IPS-15b (cell line): Measurements from ENCODE around the gene MPP4.

Source experiments
- H3K27me3 ChIP-seq: one replicate; pipeline ENCODE4 v1.6.1; 2013; ENCODE audit warnings: low read length; ENCODE audit not compliant: control insufficient read depth, insufficient read depth
- H3K36me3 ChIP-seq: one replicate; pipeline ENCODE4 v1.6.1; 2013; ENCODE audit warnings: low read length; ENCODE audit not compliant: control insufficient read depth, insufficient read depth
- H3K4me1 ChIP-seq: one replicate; pipeline ENCODE4 v1.6.1; 2013; ENCODE audit warnings: mild to moderate bottlenecking, low read length; ENCODE audit not compliant: control insufficient read depth, insufficient read depth
- H3K4me3 ChIP-seq: one replicate; pipeline ENCODE4 v1.5.1; 2013; ENCODE audit warnings: low read depth, low read length
- H3K9ac ChIP-seq: one replicate; pipeline ENCODE4 v1.6.1; 2013; ENCODE audit warnings: low read depth, mild to moderate bottlenecking, low read length
- H3K9me3 ChIP-seq: one replicate; pipeline ENCODE4 v1.6.1; 2013; ENCODE audit warnings: mild to moderate bottlenecking, low read length; ENCODE audit not compliant: control insufficient read depth, insufficient read depth

The MPP4 gene

GRCh38 chr2:201698588-201699226, at the start of gene MPP4:
Gene MPP4, minus strand, starts transcription at chr2:201698644. Its CDS starts 4,690 bp downstream, at chr2:201693954.
- H3K4me3 ChIP-seq: no peak within 1 kb of the TSS
- no peak within 1 kb of the TSS for H3K9ac ChIP-seq
- H3K27me3 ChIP-seq: no peaks in the 10 kb centered on the region
- H3K36me3 ChIP-seq: peaks cover 2% of the 10 kb centered on the region
- no peaks in the 10 kb centered on the region for H3K9me3 ChIP-seq
- peaks cover 33% of the 10 kb centered on the region for H3K4me1 ChIP-seq

GRCh38 chr2:201746551-201746950, 48.1 kb upstream of the MPP4 start:
- no peak overlapping the region for H3K4me3 ChIP-seq
- H3K9me3 ChIP-seq: no peaks in the 10 kb centered on the region
- H3K4me1 ChIP-seq: no peaks in the 10 kb centered on the region
- H3K27me3 ChIP-seq: no peaks in the 10 kb centered on the region
- no peak overlapping the region for H3K9ac ChIP-seq
- peaks cover 2% of the 10 kb centered on the region for H3K36me3 ChIP-seq

GRCh38 chr2:201735486-201735885, 37.0 kb upstream of the MPP4 start:
- no peak overlapping the region for H3K4me3 ChIP-seq
- H3K4me1 ChIP-seq: no peaks in the 10 kb centered on the region
- no peaks in the 10 kb centered on the region for H3K9me3 ChIP-seq
- H3K9ac ChIP-seq: no peak overlapping the region
- H3K36me3 ChIP-seq: no peaks in the 10 kb centered on the region
- no peaks in the 10 kb centered on the region for H3K27me3 ChIP-seq

GRCh38 chr2:201734111-201734510, 35.7 kb upstream of the MPP4 start:
- Histone ChIP-seq H3K9me3 (no peaks in the 10 kb centered on the region), H3K27me3 (no peaks in the 10 kb centered on the region), H3K4me3 (no peak overlapping the region), H3K9ac (no peak overlapping the region), H3K36me3 (no peaks in the 10 kb centered on the region), H3K4me1 (no peaks in the 10 kb centered on the region)

GRCh38 chr2:201733544-201733943, 35.1 kb upstream of the MPP4 start:
- Histone ChIP-seq H3K9me3 (no peaks in the 10 kb centered on the region), H3K27me3 (no peaks in the 10 kb centered on the region), H3K9ac (no peak overlapping the region), H3K4me1 (no peaks in the 10 kb centered on the region), H3K4me3 (no peak overlapping the region), H3K36me3 (no peaks in the 10 kb centered on the region)

GRCh38 chr2:201730651-201731285, 32.3 kb upstream of the MPP4 start:
- Histone ChIP-seq H3K9me3 (no peaks in the 10 kb centered on the region), H3K9ac (no peak overlapping the region), H3K4me3 (no peak overlapping the region), H3K4me1 (no peaks in the 10 kb centered on the region), H3K27me3 (no peaks in the 10 kb centered on the region), H3K36me3 (no peaks in the 10 kb centered on the region)

- H3K36me3 ChIP-seq: peaks cover 12% of the 10 kb centered on the region
- H3K9me3 ChIP-seq: no peaks in the 10 kb centered on the region
- no peak overlapping the region for H3K9ac ChIP-seq
- no peak overlapping the region for H3K4me3 ChIP-seq
- H3K4me1 ChIP-seq: no peaks in the 10 kb centered on the region
- H3K27me3 ChIP-seq: no peaks in the 10 kb centered on the region
Observed at GRCh38 chr2:201715459-201715858, 17.0 kb upstream of the MPP4 start.

GRCh38 chr2:201712726-201713125, 14.3 kb upstream of the MPP4 start:
- H3K9me3 ChIP-seq: no peaks in the 10 kb centered on the region
- no peaks in the 10 kb centered on the region for H3K27me3 ChIP-seq
- H3K36me3 ChIP-seq: peaks cover 12% of the 10 kb centered on the region
- H3K9ac ChIP-seq: no peak overlapping the region
- no peaks in the 10 kb centered on the region for H3K4me1 ChIP-seq
- H3K4me3 ChIP-seq: no peak overlapping the region

- Histone ChIP-seq H3K36me3 (peaks cover 6% of the 10 kb centered on the region), H3K9ac (no peak overlapping the region), H3K4me1 (no peaks in the 10 kb centered on the region), H3K27me3 (no peaks in the 10 kb centered on the region), H3K9me3 (no peaks in the 10 kb centered on the region), H3K4me3 (no peak overlapping the region)
Observed at GRCh38 chr2:201709747-201710146, 11.3 kb upstream of the MPP4 start.

- no peak overlapping the region for H3K4me3 ChIP-seq
- no peaks in the 10 kb centered on the region for H3K9me3 ChIP-seq
- H3K9ac ChIP-seq: no peak overlapping the region
- H3K36me3 ChIP-seq: peaks cover under 1% of the 10 kb centered on the region
- no peaks in the 10 kb centered on the region for H3K4me1 ChIP-seq
- no peaks in the 10 kb centered on the region for H3K27me3 ChIP-seq
Observed at GRCh38 chr2:201709049-201709448, 10.6 kb upstream of the MPP4 start.

GRCh38 chr2:201707753-201708152, 9.3 kb upstream of the MPP4 start:
- Histone ChIP-seq H3K9me3 (no peaks in the 10 kb centered on the region), H3K4me1 (no peaks in the 10 kb centered on the region), H3K27me3 (no peaks in the 10 kb centered on the region), H3K36me3 (no peaks in the 10 kb centered on the region), H3K9ac (no peak overlapping the region), H3K4me3 (no peak overlapping the region)

- Histone ChIP-seq H3K27me3 (no peaks in the 10 kb centered on the region), H3K4me3 (no peak overlapping the region), H3K9me3 (no peaks in the 10 kb centered on the region), H3K9ac (no peak overlapping the region), H3K36me3 (no peaks in the 10 kb centered on the region), H3K4me1 (no peaks in the 10 kb centered on the region)
Observed at GRCh38 chr2:201707142-201707541, 8.7 kb upstream of the MPP4 start.
